HepG2 (cell line): ENCODE data around the gene ERLIN1. TPM values are rescaled to one million over a fixed set of nuclear protein-coding genes. Genes with fewer than 3 reads are reported as not detected.

Source experiments
- ARID5B ChIP-seq: IDR thresholded peaks from 2 replicates; pipeline ENCODE4 v1.4.0; 2020; ENCODE audit warnings: mild to moderate bottlenecking, missing genetic modification reagents
- BCLAF1 ChIP-seq: fragments of 450-650 bp; IDR thresholded peaks from 2 replicates; pipeline ENCODE4 v1.6.1; 2017; ENCODE audit warnings: mild to moderate bottlenecking
- DMTF1 ChIP-seq: sonication (generic); formaldehyde crosslinking; IDR thresholded peaks from 2 replicates; pipeline ENCODE4 v1.4.0; 2020; ENCODE audit warnings: mild to moderate bottlenecking, missing genetic modification reagents
- ETV5 ChIP-seq: IDR thresholded peaks from 2 replicates; pipeline ENCODE4 v1.6.1; 2018; ENCODE audit warnings: missing biosample characterization, missing genetic modification reagents, inconsistent platforms, borderline replicate concordance
- JUNB ChIP-seq: sonication (generic); formaldehyde crosslinking; IDR thresholded peaks from 2 replicates; pipeline ENCODE4 v1.8.0; 2022; ENCODE audit warnings: missing genetic modification reagents, mild to moderate bottlenecking, borderline replicate concordance
- NCOA5 ChIP-seq: sonication (generic); formaldehyde crosslinking; IDR thresholded peaks from 2 replicates; pipeline ENCODE4 v1.4.0; 2020; ENCODE audit warnings: missing genetic modification reagents
- NKX3-1 ChIP-seq: sonication (generic); formaldehyde crosslinking; IDR thresholded peaks from 2 replicates; pipeline ENCODE4 v1.5.0; 2020; ENCODE audit warnings: missing genetic modification reagents
- PTBP1 ChIP-seq: fragments of 200-400 bp; formaldehyde crosslinking; IDR thresholded peaks from 2 replicates; pipeline ENCODE4 v1.6.1; 2018; ENCODE audit warnings: low read length, low read depth; ENCODE audit not compliant: poor library complexity, severe bottlenecking
- SMYD3 ChIP-seq: sonication (generic); formaldehyde crosslinking; IDR thresholded peaks from 2 replicates; pipeline ENCODE4 v1.8.1; 2023; ENCODE audit warnings: mild to moderate bottlenecking, missing genetic modification reagents
- THAP11 ChIP-seq: IDR thresholded peaks from 2 replicates; pipeline ENCODE4 v1.6.1; 2016; ENCODE audit warnings: missing biosample characterization, missing genetic modification reagents
- ZKSCAN8 ChIP-seq: IDR thresholded peaks from 2 replicates; pipeline ENCODE4 v1.6.1; 2016; ENCODE audit warnings: borderline replicate concordance, missing genetic modification reagents, missing compliant biosample characterization
- ZNF12 ChIP-seq: sonication (generic); formaldehyde crosslinking; IDR thresholded peaks from 2 replicates; pipeline ENCODE4 v1.5.0; 2020; ENCODE audit warnings: missing genetic modification reagents
- ZNF30 ChIP-seq: sonication (generic); formaldehyde crosslinking; IDR thresholded peaks from 2 replicates; pipeline ENCODE4 v1.5.0; 2020; ENCODE audit warnings: mild to moderate bottlenecking, missing genetic modification reagents
- ZNF468 ChIP-seq: sonication (generic); formaldehyde crosslinking; IDR thresholded peaks from 2 replicates; pipeline ENCODE4 v1.8.0; 2022; ENCODE audit warnings: mild to moderate bottlenecking, moderate library complexity, missing genetic modification reagents
- ZNF615 ChIP-seq: sonication (generic); formaldehyde crosslinking; IDR thresholded peaks from 2 replicates; pipeline ENCODE4 v1.5.0; 2020; ENCODE audit warnings: mild to moderate bottlenecking, missing genetic modification reagents, borderline replicate concordance
- ZNF709 ChIP-seq: sonication (generic); formaldehyde crosslinking; IDR thresholded peaks from 2 replicates; pipeline ENCODE4 v1.5.0; 2020; ENCODE audit warnings: mild to moderate bottlenecking, missing genetic modification reagents
- ZNF713 ChIP-seq: sonication (generic); formaldehyde crosslinking; IDR thresholded peaks from 2 replicates; pipeline ENCODE4 v1.4.0; 2020; ENCODE audit warnings: mild to moderate bottlenecking, missing genetic modification reagents
- polyA plus RNA-seq, 8 experiments: library from polyadenylated mRNA; depleted of rRNA in 3 of 8; stranded (reverse) in 7 of 8; unstranded in 1 of 8; fragments of >200 nt; fragmentation: Illumina TruSeq in 4 of 8; extraction: Trizol in 4 of 8; gene quantifications; 2 replicates each; pipeline versions ENCODE4 v1.2.1 to v1.2.3, GENCODE V29; 2011 to 2016; ENCODE audit warnings: low read depth in 4 of 8, missing spikeins in 1 of 8, mixed read lengths in 1 of 8; ENCODE audit not compliant: insufficient read depth in 1 of 8
- total RNA-seq, 5 experiments: library from RNA; depleted of rRNA; stranded (reverse); fragments of >200 nt; fragmentation: Illumina TruSeq; extraction: Trizol; gene quantifications; 2 replicates each; pipeline ENCODE4 v1.2.3, GENCODE V29; 2016; ENCODE audit warnings: low read depth in 1 of 5

ERLIN1 gene
- total and polyA plus RNA-seq, 2 of the 13 experiments (the other 11 are each of a cell fraction or from before 2014, with no cell fraction given): 56.8 to 69.3 TPM

- TF ChIP-seq ARID5B (CRISPR knock-in tag): peak; percentile 68
- peak; percentile 58; the same call in 1 of the 2 replicates for TF ChIP-seq SMYD3
- peak; percentile 83; the same call in 1 of the 2 replicates for TF ChIP-seq JUNB
- TF ChIP-seq ZNF713 (CRISPR knock-in tag): no peak; the same call in 1 of the 2 replicates
- TF ChIP-seq ETV5 (CRISPR knock-in tag): no peak; the same call in 1 of the 2 replicates
- TF ChIP-seq BCLAF1: no peak
- TF ChIP-seq ZNF30 (CRISPR knock-in tag): no peak
- TF ChIP-seq NCOA5 (CRISPR knock-in tag): no peak
- peak; percentile 28; the same call in 1 of the 2 replicates for TF ChIP-seq ZNF12 (CRISPR knock-in tag)
- TF ChIP-seq PTBP1: no peak
- TF ChIP-seq ZNF615 (CRISPR knock-in tag): peak; percentile 66; the same call in 1 of the 2 replicates
- TF ChIP-seq ZNF468 (CRISPR knock-in tag): no peak
- peak; percentile 91 for TF ChIP-seq THAP11
- peak; percentile 65; the same call in 1 of the 2 replicates for TF ChIP-seq NKX3-1 (CRISPR knock-in tag)
- TF ChIP-seq ZNF709 (CRISPR knock-in tag): peak; percentile 84
- TF ChIP-seq ZKSCAN8 (CRISPR knock-in tag): no peak
- TF ChIP-seq DMTF1 (CRISPR knock-in tag): no peak
These were observed at the start of gene ERLIN1 (continued) for GRCh38 chr10:100185364-100186252.
